Spinal cord (tissue), 4 donors: ENCODE results near the gene TUBG1. TPM values are rescaled to one million over a fixed set of nuclear protein-coding genes. Genes with fewer than 3 reads are reported as not detected.

ENCODE experiments used
- polyA plus RNA-seq, 2 donors: library from polyadenylated mRNA; unstranded; fragments of 120-200 nt; gene quantifications; one replicate each; pipeline ENCODE4 v1.2.1, GENCODE V29; 2013; ENCODE audit not compliant: insufficient read length in 2 of 2
- total RNA-seq, 2 donors: library from RNA; depleted of rRNA in 1 of 2; stranded (reverse); fragments of 120-200 nt in 1 of 2; fragments of >200 nt in 1 of 2; gene quantifications; one replicate each; pipeline versions ENCODE4 v1.2.3 to v1.2.4, GENCODE V29; 2013 to 2014

Gene TUBG1
- total and polyA plus RNA-seq, 4 donors = 17.0 to 67.4 (median 49.9) TPM

Other genes starting within 250 kb of the TUBG1 start
- 10 to 100 TPM; 77.6 to 97.5 TPM for gene STAT3, start 221.2 kb upstream of the TUBG1 start, total RNA-seq
- gene STAT3, start 221.2 kb upstream of the TUBG1 start, polyA plus RNA-seq = 10 to 100 TPM; 74.1 to 74.5 TPM
- 100 to 1,000 TPM in 1 of 2 donors, 10 to 100 TPM in 1; 60.5 to 151 TPM for gene CAVIN1, start 186.4 kb upstream of the TUBG1 start, total RNA-seq
- 10 to 100 TPM; 30.9 to 57.1 TPM for gene CAVIN1, start 186.4 kb upstream of the TUBG1 start, polyA plus RNA-seq
- gene ATP6V0A1, start 150.8 kb upstream of the TUBG1 start, total RNA-seq = 100 to 1,000 TPM in 1 of 2 donors, 10 to 100 TPM in 1; 71.1 to 321 TPM
- gene ATP6V0A1, start 150.8 kb upstream of the TUBG1 start, polyA plus RNA-seq = 100 to 1,000 TPM; 179 to 218 TPM
- gene NAGLU, start 73.4 kb upstream of the TUBG1 start, total RNA-seq = 10 to 100 TPM; 13.0 to 24.2 TPM
- 10 to 100 TPM; 17.2 to 23.4 TPM for gene NAGLU, start 73.4 kb upstream of the TUBG1 start, polyA plus RNA-seq
- 1 to 10 TPM in 1 of 2 donors, under 1 TPM in 1; 0.69 to 5.2 TPM for gene HSD17B1, start 56.8 kb upstream of the TUBG1 start, total RNA-seq
- gene HSD17B1, start 56.8 kb upstream of the TUBG1 start, polyA plus RNA-seq = 1 to 10 TPM; 5.2 to 6.8 TPM
- gene COASY, start 47.5 kb upstream of the TUBG1 start, total RNA-seq = 10 to 100 TPM; 12.8 to 25.7 TPM
- gene COASY, start 47.5 kb upstream of the TUBG1 start, polyA plus RNA-seq = 10 to 100 TPM; 44.8 to 49.7 TPM
- 10 to 100 TPM; 20.3 to 23.7 TPM for gene MLX, start 42.6 kb upstream of the TUBG1 start, total RNA-seq
- 10 to 100 TPM; 36.7 to 45.4 TPM for gene MLX, start 42.6 kb upstream of the TUBG1 start, polyA plus RNA-seq
- 1 to 10 TPM; 5.9 to 10.0 TPM for gene PSMC3IP, start 32.0 kb upstream of the TUBG1 start, total RNA-seq
- 10 to 100 TPM; 18.3 to 24.1 TPM for gene PSMC3IP, start 32.0 kb upstream of the TUBG1 start, polyA plus RNA-seq
- 10 to 100 TPM; 41.1 to 50.4 TPM for gene RETREG3, start 309 bp upstream of the TUBG1 start, total RNA-seq
- gene RETREG3, start 309 bp upstream of the TUBG1 start, polyA plus RNA-seq = 10 to 100 TPM; 30.0 to 41.7 TPM
- gene TUBG2, start 49.6 kb downstream of the TUBG1 start, total RNA-seq = 10 to 100 TPM; 21.1 to 26.9 TPM
- 10 to 100 TPM; 62.2 to 85.6 TPM for gene TUBG2, start 49.6 kb downstream of the TUBG1 start, polyA plus RNA-seq
- gene PLEKHH3, start 67.3 kb downstream of the TUBG1 start, total RNA-seq = 10 to 100 TPM in 1 of 2 donors, 1 to 10 TPM in 1; 5.5 to 23.7 TPM
- 10 to 100 TPM; 16.9 to 26.4 TPM for gene PLEKHH3, start 67.3 kb downstream of the TUBG1 start, polyA plus RNA-seq
- gene CCR10, start 72.2 kb downstream of the TUBG1 start, total RNA-seq = 1 to 10 TPM; 1.3 to 4.4 TPM
- 1 to 10 TPM; 2.7 to 5.2 TPM for gene CCR10, start 72.2 kb downstream of the TUBG1 start, polyA plus RNA-seq
- 10 to 100 TPM; 19.8 to 70.9 TPM for gene CNTNAP1, start 72.8 kb downstream of the TUBG1 start, total RNA-seq
- 10 to 100 TPM; 55.1 to 62.9 TPM for gene CNTNAP1, start 72.8 kb downstream of the TUBG1 start, polyA plus RNA-seq
- gene EZH1, start 135.4 kb downstream of the TUBG1 start, total RNA-seq = 10 to 100 TPM; 28.7 to 42.5 TPM
- 10 to 100 TPM; 43.0 to 53.5 TPM for gene EZH1, start 135.4 kb downstream of the TUBG1 start, polyA plus RNA-seq
- 100 to 1,000 TPM in 1 of 2 donors, 10 to 100 TPM in 1; 25.2 to 106 TPM for gene RAMP2, start 151.5 kb downstream of the TUBG1 start, total RNA-seq
- gene RAMP2, start 151.5 kb downstream of the TUBG1 start, polyA plus RNA-seq = 100 to 1,000 TPM in 1 of 2 donors, 10 to 100 TPM in 1; 79.3 to 100 TPM
- 100 to 1,000 TPM in 1 of 2 donors, 10 to 100 TPM in 1; 39.6 to 106 TPM for gene VPS25, start 163.8 kb downstream of the TUBG1 start, total RNA-seq
- gene VPS25, start 163.8 kb downstream of the TUBG1 start, polyA plus RNA-seq = 10 to 100 TPM; 54.1 to 64.9 TPM
- gene WNK4, start 170.9 kb downstream of the TUBG1 start, total RNA-seq = 10 to 100 TPM in 1 of 2 donors, 1 to 10 TPM in 1; 3.5 to 11.2 TPM
- 10 to 100 TPM in 1 of 2 donors, 1 to 10 TPM in 1; 1.9 to 14.1 TPM for gene WNK4, start 170.9 kb downstream of the TUBG1 start, polyA plus RNA-seq
- gene COA3, start 189.0 kb downstream of the TUBG1 start, total RNA-seq = 100 to 1,000 TPM in 1 of 2 donors, 10 to 100 TPM in 1; 83.3 to 152 TPM
- gene COA3, start 189.0 kb downstream of the TUBG1 start, polyA plus RNA-seq = 100 to 1,000 TPM; 126 to 127 TPM
- gene CNTD1, start 189.2 kb downstream of the TUBG1 start, total RNA-seq = 1 to 10 TPM in 1 of 2 donors, under 1 TPM in 1; 0.50 to 1.3 TPM
- 1 to 10 TPM; 1.3 to 2.8 TPM for gene CNTD1, start 189.2 kb downstream of the TUBG1 start, polyA plus RNA-seq
- gene BECN1, start 214.6 kb downstream of the TUBG1 start, total RNA-seq = 10 to 100 TPM; 72.9 to 87.0 TPM
- 10 to 100 TPM; 60.5 to 65.1 TPM for gene BECN1, start 214.6 kb downstream of the TUBG1 start, polyA plus RNA-seq
- 10 to 100 TPM; 55.8 to 59.2 TPM for gene PSME3, start 223.7 kb downstream of the TUBG1 start, total RNA-seq
- gene PSME3, start 223.7 kb downstream of the TUBG1 start, polyA plus RNA-seq = 10 to 100 TPM; 96.6 to 98.5 TPM
- 1 to 10 TPM; 1.2 to 1.3 TPM for gene AOC2, start 234.9 kb downstream of the TUBG1 start, total RNA-seq
- gene AOC2, start 234.9 kb downstream of the TUBG1 start, polyA plus RNA-seq = 1 to 10 TPM; 3.3 to 4.1 TPM
- 1 to 10 TPM; 2.7 to 6.2 TPM for gene AOC3, start 241.5 kb downstream of the TUBG1 start, total RNA-seq
- gene AOC3, start 241.5 kb downstream of the TUBG1 start, polyA plus RNA-seq = 1 to 10 TPM; 2.9 to 3.0 TPM